Measurements from ENCODE around the gene IFTAP.

- TF ChIP-seq CTCF (IDR thresholded peaks at IDR 0.05 in 8 of 11, conservative IDR thresholded peaks at IDR 0.05 in 3 of 11) (no peak), POLR2A (IDR thresholded peaks at IDR 0.05) (no peak)
These were observed 6.9 kb downstream of the IFTAP start for GRCh38 chr11:36601155-36601554.

All from spleen (tissue), 7 donors.